Stimulated activated CD4-positive, alpha-beta T cell treated with anti-CD3 and anti-CD28 coated beads, Interleukin-4, amount 100 ng/mL, for 48 hours (primary cell): ENCODE results near the gene NGLY1.

Experiments used
- DNase-seq, 2 donors: peaks; one replicate each; pipeline ENCODE4 v3.0.0-alpha.2; 2020; ENCODE audit warnings: low read depth in 2 of 2

NGLY1 gene

DNA sequence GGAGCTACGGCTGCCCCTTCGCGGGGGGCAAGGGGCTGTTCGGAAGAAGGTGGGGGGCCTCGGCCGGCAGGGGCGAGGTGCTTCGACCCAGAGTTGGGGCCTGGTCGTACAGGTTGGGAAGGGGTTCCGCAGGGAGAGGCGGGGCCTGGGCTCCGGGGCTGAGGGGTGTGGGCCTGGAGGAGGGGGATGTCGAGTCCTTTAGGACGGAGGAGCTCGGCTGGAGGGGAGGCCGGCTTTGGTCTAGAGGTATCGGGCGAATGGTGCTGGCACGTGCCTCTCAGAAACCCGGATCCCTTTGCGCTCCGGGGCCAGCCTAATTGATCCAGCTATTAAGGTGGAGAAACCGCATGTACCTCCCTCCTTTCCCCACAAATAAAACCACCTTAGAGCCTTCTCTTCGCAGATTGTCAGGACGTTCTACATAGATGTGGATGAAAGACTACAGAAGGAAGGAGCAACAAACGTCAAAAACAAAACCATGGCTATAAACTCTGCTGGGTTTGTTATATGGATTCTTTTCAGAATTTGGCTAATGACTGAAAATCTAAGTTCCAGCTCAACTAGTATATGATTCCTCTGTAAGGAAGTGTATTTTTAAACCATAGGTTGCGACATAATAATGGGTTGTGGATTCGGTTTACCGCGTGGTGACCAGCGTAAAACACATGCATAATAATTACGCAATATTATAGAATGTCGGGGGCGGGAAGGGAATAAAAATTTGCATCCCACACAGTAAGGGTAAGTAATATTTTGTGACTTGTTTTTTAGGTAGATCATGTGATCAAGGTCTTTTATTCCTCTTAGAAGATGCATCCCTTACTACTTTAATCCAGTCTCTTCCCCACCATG lies 644 bp upstream of the NGLY1 start:
- DNase-seq: no peak

DNA sequence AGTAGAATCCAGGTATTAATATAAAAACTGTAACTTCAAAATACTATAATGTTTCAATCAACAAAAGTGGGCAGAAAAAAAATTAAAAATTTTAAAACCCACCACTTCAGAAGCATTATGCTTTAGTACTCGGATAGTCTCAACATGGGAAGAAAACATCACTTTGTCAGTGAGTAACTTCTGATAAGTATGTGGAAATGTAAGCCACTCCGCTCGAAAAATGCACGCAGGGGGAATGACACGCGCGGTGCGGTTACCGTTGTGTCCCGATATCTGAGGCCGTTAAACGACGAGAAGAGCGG lies 656 bp downstream of the NGLY1 start:
- DNase-seq: no peak

DNA sequence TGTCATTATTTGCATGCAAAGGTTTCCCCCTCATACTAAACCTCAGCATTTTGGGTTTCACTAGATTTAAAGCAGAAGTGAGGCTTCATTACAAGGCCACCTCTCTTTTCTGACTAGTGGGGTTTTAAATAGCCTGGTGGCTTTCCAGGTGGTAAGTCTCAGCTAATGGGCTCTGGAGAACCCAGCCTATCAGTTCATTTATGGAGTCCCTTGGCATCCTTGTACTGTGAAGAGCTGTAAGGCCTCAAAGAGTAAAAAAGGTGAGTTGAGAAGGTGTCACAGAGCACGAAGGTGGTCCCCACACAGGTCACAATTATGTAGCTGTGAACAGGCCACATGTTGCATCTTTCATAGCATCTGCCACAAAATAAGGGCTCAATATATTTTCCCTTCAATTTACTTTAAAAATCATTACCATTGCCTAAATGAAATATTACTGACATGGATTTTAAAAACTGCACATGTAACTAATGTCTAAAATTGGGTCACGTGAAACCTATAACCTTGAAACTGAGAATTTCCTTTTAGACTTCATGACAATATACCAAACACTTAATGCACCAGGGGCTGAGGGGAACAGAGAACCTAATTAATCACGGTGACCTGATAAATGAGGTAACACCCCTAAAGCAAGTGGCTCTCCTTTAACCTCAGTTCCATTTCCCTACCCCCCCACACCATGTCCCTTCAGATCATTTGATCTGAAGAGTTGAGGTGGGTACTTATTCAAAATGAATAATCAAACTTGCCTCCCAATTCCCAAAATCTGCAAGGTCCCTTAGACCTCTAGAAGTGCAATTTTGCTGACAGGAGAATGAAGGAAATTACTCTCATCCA lies 1.3 kb downstream of the NGLY1 start:
- no peak for DNase-seq

DNA sequence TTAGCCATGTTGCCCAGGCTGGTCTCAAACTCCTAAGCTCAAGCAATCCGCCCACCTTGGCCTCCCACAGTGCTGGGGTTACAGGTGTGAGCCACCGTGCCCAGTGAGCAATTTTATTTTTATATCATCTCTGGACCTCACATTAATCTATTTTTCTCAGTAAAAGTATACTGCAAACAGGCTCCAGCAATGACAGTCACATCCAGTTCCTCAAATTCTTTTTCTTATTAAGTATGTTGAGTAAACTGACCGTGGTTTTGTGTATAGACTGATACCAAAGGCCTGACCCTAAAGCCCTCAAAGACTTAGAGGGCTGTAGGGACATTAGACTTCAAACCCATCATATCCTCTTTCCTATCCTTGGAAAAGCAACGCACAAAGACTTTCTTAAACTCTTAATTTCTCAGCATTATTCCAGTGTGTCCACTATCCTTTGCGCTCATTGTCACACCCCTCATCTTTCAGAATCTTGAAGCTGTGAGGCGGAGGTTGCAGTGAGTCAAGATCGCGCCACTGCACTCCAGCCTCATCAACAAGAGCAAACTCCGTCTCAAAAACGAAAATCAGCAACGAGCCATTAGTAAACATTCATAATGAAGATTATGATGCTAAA lies 2.0 kb downstream of the NGLY1 start:
- no peak for DNase-seq

DNA sequence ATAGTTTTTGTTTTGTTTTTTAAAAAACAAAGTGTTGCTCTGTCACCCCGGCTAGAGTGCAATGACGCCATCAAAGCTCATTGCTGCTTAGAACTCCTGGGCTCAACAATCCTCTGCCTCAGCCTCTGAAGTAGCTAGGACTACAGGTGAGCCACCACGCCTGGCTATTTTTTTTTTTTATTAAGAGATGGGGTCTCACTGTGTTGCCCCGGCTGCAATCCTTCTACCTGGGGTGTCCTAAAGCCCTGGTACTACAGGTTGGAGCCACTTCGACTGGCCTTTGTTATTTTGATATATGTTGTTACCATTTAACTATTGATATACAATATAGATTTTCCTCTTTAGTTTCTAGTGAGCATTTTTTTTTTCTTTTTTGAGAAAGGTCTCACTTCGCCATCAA lies 2.6 kb downstream of the NGLY1 start:
- DNase-seq: no peak

DNA sequence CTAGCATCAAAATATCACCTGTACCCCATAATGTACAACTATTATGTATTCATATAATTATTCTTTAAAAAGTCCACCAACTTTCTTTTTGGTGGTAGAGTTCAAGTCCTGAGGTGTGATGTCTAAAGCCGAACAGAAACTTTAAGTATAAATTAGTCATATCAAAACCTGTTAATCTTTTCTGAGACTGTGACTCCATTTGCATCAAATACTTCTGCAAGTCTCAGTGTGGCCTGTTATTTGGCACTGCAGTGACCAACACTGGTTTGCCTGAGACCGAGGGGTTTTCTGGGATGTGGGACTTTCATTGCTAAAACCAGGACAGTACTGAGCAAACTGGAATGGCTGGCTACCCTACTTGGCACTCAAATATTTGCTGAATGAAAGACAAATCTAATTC lies 7.3 kb downstream of the NGLY1 start:
- DNase-seq: no peak

DNA sequence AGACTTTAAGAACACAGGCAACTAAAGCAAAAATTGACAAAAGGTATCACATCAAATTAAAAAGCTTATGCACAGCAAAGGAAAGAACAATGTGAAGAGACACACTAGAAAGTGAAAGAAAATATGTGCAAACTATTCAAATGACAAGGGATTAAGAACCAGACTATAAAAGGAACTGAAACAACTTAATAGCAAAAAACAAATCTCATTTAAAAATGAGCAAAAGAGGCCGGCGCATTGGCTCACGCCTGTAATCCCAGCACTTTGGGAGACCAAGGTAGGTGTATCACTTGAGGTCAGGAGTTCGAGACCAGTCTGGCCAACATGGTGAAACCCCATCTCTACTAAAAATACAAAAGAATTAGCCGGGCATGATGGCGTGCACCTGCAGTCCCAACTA lies 14.4 kb downstream of the NGLY1 start:
- no peak for DNase-seq

DNA sequence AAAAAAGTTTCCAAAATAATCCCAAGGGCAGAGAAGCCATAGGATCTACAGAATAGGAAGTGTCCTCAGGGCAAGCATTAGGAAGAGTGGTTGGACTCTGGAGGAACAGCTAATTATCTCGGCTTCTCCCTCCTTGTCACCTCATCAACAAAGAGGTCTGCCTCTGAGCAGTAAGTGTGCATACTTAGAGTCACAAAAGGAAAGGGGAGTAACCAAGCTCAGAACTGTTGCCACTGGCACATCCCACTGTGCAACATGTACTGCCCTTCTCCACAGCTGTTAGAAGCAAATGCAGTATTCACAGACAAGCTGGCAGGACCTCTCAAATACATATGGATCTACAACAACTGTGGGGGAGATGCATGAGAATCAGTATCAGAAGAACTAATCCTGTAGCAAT lies 31.5 kb downstream of the NGLY1 start:
- DNase-seq: no peak

DNA sequence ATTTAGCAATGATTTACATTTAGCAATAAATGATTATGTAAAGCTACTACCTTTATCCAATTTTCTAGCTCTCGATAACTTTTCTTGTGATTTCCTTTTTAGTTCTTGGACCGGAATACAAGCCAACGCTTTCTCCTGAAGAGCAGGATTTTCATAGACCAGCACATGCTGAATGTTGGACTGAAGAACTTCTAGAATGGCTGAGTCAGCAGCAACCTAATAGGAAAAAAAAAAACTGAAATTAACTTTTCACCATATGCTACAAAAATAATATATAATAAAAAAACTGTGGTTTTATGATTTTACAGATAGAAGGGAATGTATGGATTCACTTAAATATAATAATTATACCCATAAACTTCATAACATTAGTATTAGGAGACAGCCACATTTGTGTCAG lies 32.2 kb downstream of the NGLY1 start:
- DNase-seq: no peak

DNA sequence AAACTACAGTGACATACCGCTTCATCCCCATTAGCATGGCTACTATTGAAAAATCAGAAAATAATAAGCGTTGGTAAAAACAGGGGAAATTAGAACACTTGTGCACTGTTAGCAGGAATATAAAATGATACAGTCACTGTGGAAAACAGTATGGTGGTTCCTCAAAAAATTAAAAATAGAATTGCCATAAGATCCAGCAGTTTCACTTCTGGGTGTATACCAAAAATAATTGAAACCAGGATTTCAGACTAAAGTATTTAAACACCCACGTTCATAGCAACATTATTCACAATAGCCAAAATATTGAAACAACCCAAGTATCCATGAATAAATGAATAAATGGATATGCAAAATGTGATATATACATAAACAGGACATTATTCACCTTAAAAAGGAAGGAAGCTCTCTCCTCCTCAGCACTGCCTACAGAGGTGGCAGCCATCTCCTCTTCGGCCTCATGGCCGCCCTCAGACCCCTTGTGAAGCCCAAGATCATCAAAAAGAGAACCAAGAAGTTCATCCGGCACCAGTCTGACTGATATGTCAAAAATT lies 34.1 kb downstream of the NGLY1 start:
- no peak for DNase-seq

DNA sequence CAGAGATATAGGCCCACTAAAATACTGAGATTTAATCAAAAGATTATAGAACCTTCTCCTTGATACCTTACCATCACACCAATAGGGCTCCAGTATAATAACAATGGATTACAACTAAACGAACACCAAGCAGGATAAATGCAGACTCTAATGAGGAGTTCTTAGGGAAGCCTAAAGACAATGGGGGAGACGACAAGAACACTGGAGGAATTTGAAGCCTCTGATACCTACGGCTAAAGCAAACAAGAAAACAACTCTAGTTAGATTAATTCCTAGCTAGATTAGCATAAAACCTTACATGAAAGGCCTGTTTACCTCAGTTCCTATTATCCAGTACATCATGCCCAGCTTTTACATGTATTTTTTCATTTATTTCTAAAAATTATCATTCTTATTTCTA lies 35.1 kb downstream of the NGLY1 start:
- DNase-seq: no peak

DNA sequence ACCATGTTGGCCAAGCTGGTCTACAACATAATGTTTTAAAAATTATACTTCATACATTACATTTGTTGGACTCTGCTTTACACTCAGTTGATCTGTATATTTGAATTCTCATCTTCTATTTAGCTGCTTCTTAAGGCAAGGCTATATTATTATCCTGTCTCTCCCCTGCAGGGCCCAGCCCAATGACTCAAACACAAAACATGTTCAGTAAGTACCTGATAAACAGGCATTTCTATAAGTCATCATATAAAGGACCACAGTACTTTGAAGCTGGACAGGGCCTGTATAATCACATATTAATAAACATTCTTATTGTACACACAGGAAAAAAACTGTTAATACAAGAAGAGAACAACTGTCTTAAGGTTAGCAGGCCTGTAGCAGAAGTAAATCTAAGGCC lies 36.2 kb downstream of the NGLY1 start:
- no peak for DNase-seq

DNA sequence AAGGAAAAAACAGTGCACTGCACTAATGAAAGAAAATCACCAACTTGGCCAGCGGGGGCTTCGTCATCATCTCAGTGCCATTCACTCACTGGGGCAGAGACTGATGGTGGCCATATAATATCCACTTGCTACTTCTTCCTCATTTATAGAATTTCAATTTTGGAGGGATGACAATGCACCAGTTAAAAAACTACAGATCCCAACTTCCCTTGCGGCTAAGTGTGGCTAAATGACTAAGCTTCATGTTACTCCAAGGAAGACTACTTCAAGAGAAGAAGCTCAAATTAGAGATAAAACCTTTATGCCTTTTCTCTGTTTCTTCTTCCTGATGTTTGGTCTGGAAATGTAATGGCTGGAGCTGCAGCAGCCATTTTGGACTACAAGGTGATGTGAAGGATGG lies 38.8 kb downstream of the NGLY1 start:
- DNase-seq: no peak

DNA sequence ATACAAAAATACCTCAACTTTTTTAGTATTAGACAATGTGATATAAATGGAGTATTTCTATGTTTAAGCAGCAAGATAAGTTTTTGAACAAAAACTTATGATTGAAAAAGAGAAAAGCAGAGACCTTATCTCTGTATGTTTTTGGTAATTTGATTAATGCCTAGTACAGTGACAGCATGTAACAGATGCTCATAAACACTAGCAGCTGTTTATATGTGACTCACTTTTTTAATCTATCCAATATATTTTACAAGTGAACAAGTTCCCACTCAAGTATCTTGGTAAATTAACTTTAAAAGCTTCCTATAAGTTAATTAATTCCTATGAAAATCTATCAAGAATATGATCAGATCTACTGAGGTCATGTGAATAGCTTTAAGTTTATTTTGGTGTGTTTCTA lies 55.1 kb downstream of the NGLY1 start:
- no peak for DNase-seq

DNA sequence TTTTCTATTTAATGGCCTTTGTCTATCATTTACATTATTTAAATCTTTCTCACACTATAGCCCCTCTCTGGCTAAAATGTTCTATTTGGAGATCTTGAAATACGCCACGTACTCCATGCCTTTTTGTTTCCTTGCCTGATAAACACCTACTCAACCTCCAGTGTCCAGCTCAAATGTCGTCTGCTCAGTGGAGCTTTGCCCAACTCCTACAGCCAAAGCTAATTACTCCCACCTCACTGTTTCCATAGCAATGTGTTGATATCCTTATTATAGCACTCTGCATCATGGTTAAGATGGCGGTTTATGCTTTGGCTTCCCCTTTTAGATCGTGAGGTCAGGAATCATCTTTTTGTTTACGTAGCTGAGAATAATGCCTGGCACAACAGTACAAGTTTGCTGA lies 55.9 kb downstream of the NGLY1 start:
- no peak for DNase-seq

DNA sequence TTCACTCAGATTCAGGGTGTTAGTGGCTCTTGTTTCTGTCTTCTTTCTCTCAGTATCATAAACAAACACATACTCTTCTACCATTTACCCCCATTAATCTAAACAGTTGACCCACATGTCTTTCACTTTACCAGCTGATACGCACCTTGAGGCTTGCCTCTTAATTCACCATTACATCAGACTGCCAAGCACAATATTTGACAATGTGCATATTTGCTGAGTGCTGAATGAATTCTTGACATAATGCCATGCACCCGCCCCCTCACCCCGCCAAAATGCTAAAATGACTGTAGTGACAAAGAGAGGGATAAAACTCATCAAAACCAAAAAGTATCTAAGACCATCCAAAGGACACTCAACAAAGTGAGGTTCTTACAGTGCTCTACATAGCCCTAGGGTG lies 57.4 kb downstream of the NGLY1 start:
- no peak for DNase-seq

DNA sequence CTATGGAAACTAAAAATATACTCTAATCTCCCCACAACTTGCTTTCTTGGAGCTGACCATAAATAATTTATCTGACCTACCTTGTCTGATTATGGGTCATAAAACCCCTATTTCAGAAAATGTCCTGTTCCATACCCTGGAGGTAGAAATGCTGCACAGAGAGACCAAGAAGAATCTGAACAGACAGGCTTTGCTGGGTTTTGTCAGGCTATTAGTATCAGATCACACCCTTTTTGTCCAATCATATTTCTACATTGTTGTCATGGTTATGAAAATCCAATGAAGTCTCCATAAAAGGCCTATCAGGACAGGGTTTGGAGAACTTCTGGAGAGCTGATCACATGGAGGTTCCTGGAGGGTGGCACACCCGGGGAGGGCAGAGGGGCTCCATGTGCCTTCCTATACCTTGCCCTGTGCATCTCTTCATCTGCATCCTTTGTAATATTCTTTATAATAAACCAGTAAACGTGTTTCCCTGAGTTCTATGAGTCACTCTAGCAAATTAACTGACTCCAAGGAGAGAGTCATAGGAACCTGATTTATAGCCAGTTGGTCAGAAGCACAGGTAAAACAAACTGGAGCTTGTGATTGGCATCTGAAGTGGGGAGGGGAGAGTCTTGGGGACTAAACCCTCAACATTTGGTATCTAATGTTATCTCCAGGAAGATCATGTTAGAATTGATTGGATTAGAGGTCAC lies 58.1 kb downstream of the NGLY1 start:
- no peak for DNase-seq

DNA sequence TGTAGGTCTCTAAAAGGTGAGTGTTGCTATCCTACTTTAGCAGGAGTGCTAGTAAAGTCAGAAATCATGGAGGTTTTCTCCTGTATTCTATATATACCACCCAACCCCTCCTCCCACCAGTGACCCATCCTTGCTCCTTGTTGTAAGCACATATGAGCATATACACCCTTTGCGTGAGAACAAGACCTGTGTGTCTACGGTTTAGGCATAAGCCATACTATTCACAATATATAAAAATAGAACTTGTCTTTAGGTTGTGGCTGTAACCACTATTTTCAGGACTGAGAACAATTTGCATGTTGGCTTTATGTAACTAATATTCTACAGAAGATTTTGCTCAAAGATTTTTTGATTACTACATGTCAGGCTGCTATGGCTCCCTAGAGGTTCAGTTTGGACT lies 59.4 kb downstream of the NGLY1 start:
- DNase-seq: no peak

DNA sequence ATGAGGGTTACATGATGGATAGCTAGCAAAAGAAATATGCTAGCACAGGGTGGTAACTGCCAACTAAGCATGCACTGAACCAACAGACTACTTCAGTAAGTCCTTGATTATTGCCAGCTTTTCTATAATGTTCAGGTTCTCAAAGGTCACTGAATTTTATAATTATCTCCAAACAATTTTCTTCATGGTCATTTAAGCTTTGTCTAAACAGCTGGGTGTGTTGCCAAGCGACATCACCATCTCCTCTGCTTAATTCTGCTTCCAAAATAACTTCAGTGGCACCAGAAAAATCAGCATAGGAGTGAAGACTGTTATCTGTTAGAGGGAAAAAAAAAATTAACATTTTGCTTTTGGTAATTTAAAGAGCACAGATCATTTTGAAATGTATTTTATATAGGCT lies 63.9 kb downstream of the NGLY1 start:
- no peak for DNase-seq

DNA sequence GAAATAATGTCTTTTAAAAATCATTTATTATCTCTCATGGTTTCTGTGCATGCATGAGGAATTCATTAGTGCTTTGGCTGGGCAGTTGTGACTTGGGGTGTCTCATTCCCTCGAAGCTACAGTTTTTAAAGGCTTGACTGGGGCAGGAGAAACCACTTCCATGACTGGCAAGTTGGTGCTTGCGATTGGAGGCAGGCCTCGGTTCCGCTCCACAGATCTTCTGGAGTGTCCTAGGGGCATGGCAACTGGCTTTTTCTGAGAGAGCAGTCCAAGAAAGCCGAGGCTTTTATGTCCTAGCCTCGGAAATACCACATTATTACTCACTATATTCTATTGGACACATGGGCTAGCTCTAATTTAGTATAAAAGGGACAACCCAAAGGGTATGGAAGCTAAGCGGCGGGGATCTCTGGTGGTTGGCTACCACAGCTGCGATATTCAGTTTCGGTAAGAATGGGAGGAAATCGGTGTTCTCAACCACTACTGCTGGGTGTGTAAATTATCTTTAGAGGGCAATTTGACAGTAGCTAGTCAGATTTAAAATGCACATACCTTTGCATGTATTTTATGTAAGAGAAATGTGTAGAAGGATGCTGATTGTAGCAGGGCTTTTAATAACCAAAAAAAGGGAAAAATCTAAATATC lies 69.8 kb downstream of the NGLY1 start:
- DNase-seq: no peak

DNA sequence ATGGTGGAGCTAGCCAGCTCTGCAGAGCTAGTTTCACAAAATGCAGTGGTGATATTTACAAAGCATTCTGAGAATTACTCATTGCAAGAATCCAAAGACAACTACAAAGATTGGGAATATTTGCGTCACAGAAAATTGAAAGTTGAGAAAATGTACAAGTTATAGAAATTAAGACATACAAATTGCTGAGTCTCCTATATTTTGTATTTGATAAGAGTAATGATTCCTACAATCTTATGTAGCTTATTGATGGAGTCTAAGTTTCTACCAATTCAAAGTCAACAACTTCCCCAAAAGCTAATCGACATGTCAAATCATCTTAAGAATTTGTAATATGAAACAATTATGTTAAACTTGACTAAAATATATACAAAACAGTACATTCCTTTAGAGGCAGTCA lies 72.2 kb downstream of the NGLY1 start:
- DNase-seq: no peak

DNA sequence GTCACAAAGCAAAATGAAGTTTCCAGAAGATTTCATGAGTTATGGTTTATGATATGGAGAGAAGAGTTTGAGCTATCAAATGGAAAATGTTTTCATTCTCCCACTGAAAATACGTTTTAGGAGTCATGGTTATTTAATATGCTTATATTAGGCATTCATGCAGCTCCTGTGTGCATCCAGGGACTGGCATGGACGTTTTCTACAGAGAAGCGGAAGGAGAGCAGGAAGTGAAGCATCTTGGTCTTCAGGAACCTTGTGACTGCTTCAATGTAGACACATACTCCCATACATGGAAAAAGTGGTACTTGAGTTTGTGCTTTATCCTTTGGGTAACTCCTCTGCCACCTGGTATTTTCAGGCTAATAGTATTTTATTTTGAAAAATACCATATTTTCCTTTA lies 75.2 kb downstream of the NGLY1 start:
- no peak for DNase-seq
